Loucy (cell line): ENCODE results near the gene TOX2.

Experiments used
- H2AFZ ChIP-seq: fragments of 200-600 bp; sonication (generic); 2 replicates; pipeline ENCODE4 v1.6.0; 2016; ENCODE audit warnings: antibody characterized with exemption, mild to moderate bottlenecking, low read length, moderate library complexity
- H3F3A ChIP-seq: fragments of 200-600 bp; 2 replicates; pipeline ENCODE4 v1.6.0; 2016; ENCODE audit warnings: antibody characterized with exemption, low read depth, mild to moderate bottlenecking
- H3K27me3 ChIP-seq: fragments of 200-600 bp; sonication (generic); 2 replicates; pipeline ENCODE4 v1.6.1; 2014; ENCODE audit warnings: low read length, mild to moderate bottlenecking; ENCODE audit not compliant: insufficient read depth, poor library complexity, severe bottlenecking
- H3K36me3 ChIP-seq: fragments of 200-600 bp; sonication (generic); 2 replicates; pipeline ENCODE4 v1.6.1; 2016; ENCODE audit warnings: low read length; ENCODE audit not compliant: insufficient read depth
- H3K4me1 ChIP-seq: fragments of 200-600 bp; sonication (generic); 2 replicates; pipeline ENCODE4 v1.5.1; 2014; ENCODE audit warnings: low read length, mild to moderate bottlenecking; ENCODE audit not compliant: insufficient read depth, poor library complexity, severe bottlenecking
- H3K4me2 ChIP-seq: fragments of 200-600 bp; sonication (generic); 2 replicates; pipeline ENCODE4 v1.6.0; 2014; ENCODE audit warnings: antibody characterized with exemption, low read length, low read depth, mild to moderate bottlenecking; ENCODE audit not compliant: poor library complexity, severe bottlenecking
- H3K4me3 ChIP-seq: fragments of 200-600 bp; sonication (generic); 2 replicates; pipeline ENCODE4 v1.5.1; 2014; ENCODE audit warnings: low read length, mild to moderate bottlenecking, mixed read lengths; ENCODE audit not compliant: poor library complexity, severe bottlenecking
- H3K79me2 ChIP-seq: fragments of 200-600 bp; sonication (generic); 2 replicates; pipeline ENCODE4 v1.6.1; 2014; ENCODE audit warnings: low read length; ENCODE audit not compliant: insufficient read depth
- H3K9ac ChIP-seq: fragments of 200-600 bp; sonication (generic); 2 replicates; pipeline ENCODE4 v1.6.0; 2014; ENCODE audit warnings: mild to moderate bottlenecking, low read depth, low read length, moderate library complexity; ENCODE audit not compliant: poor library complexity, severe bottlenecking
- H3K9me2 ChIP-seq: fragments of 200-600 bp; sonication (generic); replicated peaks from 2 replicates; pipeline ENCODE4 v1.6.1; 2016; ENCODE audit warnings: low read depth, low read length, mixed read lengths
- H3K9me3 ChIP-seq: fragments of 200-600 bp; sonication (generic); 2 replicates; pipeline ENCODE4 v1.6.1; 2014; ENCODE audit warnings: mild to moderate bottlenecking, antibody characterized with exemption, low read length, low read depth; ENCODE audit not compliant: insufficient read depth
- H4K20me1 ChIP-seq: fragments of 200-600 bp; sonication (generic); 2 replicates; pipeline ENCODE4 v1.6.0; 2014; ENCODE audit warnings: antibody characterized with exemption, low read length, mild to moderate bottlenecking; ENCODE audit not compliant: insufficient read depth, poor library complexity, severe bottlenecking
- CTCF ChIP-seq: fragments of 200-600 bp; sonication (generic); conservative IDR thresholded peaks from 2 replicates; pipeline ENCODE4 v1.5.1; 2014; ENCODE audit warnings: mild to moderate bottlenecking, antibody characterized with exemption, low read length
- EZH2phosphoT487 ChIP-seq: fragments of 200-600 bp; IDR thresholded peaks from 2 replicates; pipeline ENCODE4 v1.6.1; 2018; ENCODE audit warnings: antibody characterized with exemption, mild to moderate bottlenecking, moderate library complexity, borderline replicate concordance

TOX2 gene

DNA sequence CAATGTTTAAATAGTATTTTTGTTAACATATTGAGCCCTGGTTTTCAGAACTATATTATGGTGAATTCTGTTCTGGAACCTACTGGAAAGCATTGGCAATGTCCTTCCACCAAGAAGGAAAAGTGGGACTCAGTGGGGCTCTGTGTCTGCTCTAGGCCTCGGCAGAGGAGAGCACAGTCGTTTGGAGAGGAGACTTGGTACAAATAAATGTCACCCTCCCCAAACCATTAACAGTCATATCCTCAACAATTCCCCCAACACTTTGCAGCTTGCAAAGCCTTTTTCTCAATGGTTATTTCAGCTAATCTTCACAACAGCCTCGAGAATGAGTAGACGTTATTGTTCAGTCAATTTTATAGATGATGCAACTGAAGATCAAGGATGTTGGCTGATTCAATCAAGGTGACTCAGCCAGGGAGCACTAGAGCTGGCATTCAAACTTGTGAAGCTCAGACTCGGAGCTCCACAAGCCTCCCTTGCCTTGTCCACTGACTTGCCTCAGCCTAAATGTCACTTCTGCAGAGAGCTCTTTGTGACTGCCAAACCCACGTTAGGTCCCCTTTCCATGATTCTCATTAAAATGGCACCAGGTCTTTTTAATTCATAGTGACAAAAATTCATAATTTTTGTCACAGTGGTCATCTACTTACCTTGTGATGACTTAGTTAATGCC, 60.6 kb downstream of the TOX2 start:
- Histone ChIP-seq H3K4me1 (no peaks in the 10 kb centered on the region), H3K9me3 (no peaks in the 10 kb centered on the region), H3K4me3 (no peak overlapping the region), H4K20me1 (no peaks in the 10 kb centered on the region), H2AFZ (no peak overlapping the region), H3K9me2 (no peaks in the 10 kb centered on the region), H3K79me2 (no peaks in the 10 kb centered on the region), H3F3A (no peaks in the 10 kb centered on the region), H3K9ac (no peak overlapping the region), H3K36me3 (no peaks in the 10 kb centered on the region), H3K27me3 (no peaks in the 10 kb centered on the region), H3K4me2 (no peak overlapping the region)
- TF ChIP-seq EZH2phosphoT487, result no peak

DNA sequence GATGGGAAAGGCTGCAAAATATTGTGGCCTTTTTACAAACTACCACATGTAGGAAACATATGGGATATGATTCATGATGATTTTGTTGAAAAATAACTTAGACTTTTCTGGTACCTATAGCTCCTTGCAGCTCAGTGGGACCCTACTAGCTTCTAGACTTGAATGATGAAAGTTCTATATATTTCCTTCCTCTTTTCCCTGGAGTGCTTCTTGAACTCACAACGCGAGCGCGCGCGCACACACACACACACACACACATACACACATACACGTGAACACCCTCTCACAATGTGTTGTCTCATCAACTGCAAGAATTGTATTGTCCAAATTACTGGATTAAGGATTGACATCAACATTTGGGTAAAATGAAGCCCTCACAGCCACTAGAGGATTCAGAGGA, 61.9 kb downstream of the TOX2 start:
- TF ChIP-seq EZH2phosphoT487, result no peak
- TF ChIP-seq CTCF, result no peak
- H3K4me1 ChIP-seq, result peaks cover 5% of the 10 kb centered on the region
- no peaks in the 10 kb centered on the region for H3K9me3 ChIP-seq
- no peaks in the 10 kb centered on the region for H3K36me3 ChIP-seq
- no peaks in the 10 kb centered on the region for H4K20me1 ChIP-seq
- H3F3A ChIP-seq, result no peaks in the 10 kb centered on the region
- H3K4me2 ChIP-seq, result no peak overlapping the region
- H3K9me2 ChIP-seq, result no peaks in the 10 kb centered on the region
- H3K79me2 ChIP-seq, result no peaks in the 10 kb centered on the region
- H2AFZ ChIP-seq, result no peak overlapping the region
- H3K9ac ChIP-seq, result no peak overlapping the region
- H3K4me3 ChIP-seq, result no peak overlapping the region
- no peaks in the 10 kb centered on the region for H3K27me3 ChIP-seq

- H4K20me1 ChIP-seq, result no peaks in the 10 kb centered on the region
- no peak overlapping the region for H3K9ac ChIP-seq
- TF ChIP-seq CTCF (no peak), EZH2phosphoT487 (no peak)
Measured at GRCh38 chr20:43977252-43977651, 62.6 kb downstream of the TOX2 start.

GRCh38 chr20:43977962-43978361, 63.3 kb downstream of the TOX2 start:
- H3K36me3 ChIP-seq, result no peaks in the 10 kb centered on the region
- peaks cover 11% of the 10 kb centered on the region for H3K4me1 ChIP-seq
- no peak for TF ChIP-seq CTCF
- no peak for TF ChIP-seq EZH2phosphoT487
- no peak overlapping the region for H2AFZ ChIP-seq
- H3K4me2 ChIP-seq, result no peak overlapping the region
- no peaks in the 10 kb centered on the region for H4K20me1 ChIP-seq
- H3K4me3 ChIP-seq, result no peak overlapping the region
- no peak overlapping the region for H3K9ac ChIP-seq
- no peaks in the 10 kb centered on the region for H3F3A ChIP-seq
- H3K27me3 ChIP-seq, result no peaks in the 10 kb centered on the region
- H3K9me2 ChIP-seq, result no peaks in the 10 kb centered on the region
- H3K79me2 ChIP-seq, result no peaks in the 10 kb centered on the region
- H3K9me3 ChIP-seq, result no peaks in the 10 kb centered on the region

More at GRCh38 chr20:43977252-43977651, 62.6 kb downstream of the TOX2 start:
- Histone ChIP-seq H3K4me1 (peaks cover 11% of the 10 kb centered on the region), H3K36me3 (no peaks in the 10 kb centered on the region), H3K27me3 (no peaks in the 10 kb centered on the region), H3K79me2 (no peaks in the 10 kb centered on the region), H3F3A (no peaks in the 10 kb centered on the region), H3K4me3 (no peak overlapping the region), H3K4me2 (no peak overlapping the region), H3K9me3 (no peaks in the 10 kb centered on the region), H3K9me2 (no peaks in the 10 kb centered on the region), H2AFZ (no peak overlapping the region)
